Right lobe of liver (tissue), 4 donors: ENCODE data around the gene IFNL3.
"Not testable (repeated sequence)": the region's sequence is repeated elsewhere in the genome, so short reads cannot be mapped to it uniquely, and the experiment has no call there.

Experiments used
- CTCF ChIP-seq, 4 donors: fragments of 200-600 bp in 3 of 4; fragments of 450-650 bp in 1 of 4; IDR thresholded peaks; one replicate each; pipeline versions ENCODE4 v1.5.1 to v1.8.0; 2016 to 2022; ENCODE audit warnings: antibody characterized with exemption in 4 of 4, mild to moderate bottlenecking in 2 of 4
- POLR2A ChIP-seq: fragments of 450-650 bp; IDR thresholded peaks from one replicate; pipeline ENCODE4 v1.6.1; 2017; ENCODE audit warnings: antibody characterized with exemption, mild to moderate bottlenecking
- donor health status: DM: no; HTN: no; CAD: no.
- donor health status: DM: no; HTN: no; CAD: no.
- donor health status: DM: no; HTN: yes; CAD: no.

- not testable (repeated sequence) for TF ChIP-seq CTCF (IDR thresholded peaks at IDR 0.05); POLR2A
These were observed 23.9 kb upstream of the IFNL3 start for GRCh38 chr19:39268531-39269223.
